Gastrocnemius medialis (tissue), 4 donors: ENCODE results near the gene ENOX2.

ENCODE experiments used
- CTCF ChIP-seq, 5 experiments: fragments of 450-650 bp in 3 of 5; fragments of 200-600 bp in 2 of 5; sonication (generic) in 2 of 5; IDR thresholded peaks in 4 of 5; conservative IDR thresholded peaks in 1 of 5; 1 replicate in 4 of 5; 2 replicates in 1 of 5; pipeline ENCODE4 v1.5.1; 2016 to 2019; ENCODE audit warnings: antibody characterized with exemption in 5 of 5, mild to moderate bottlenecking in 3 of 5, moderate library complexity in 3 of 5
- POLR2A ChIP-seq, 2 donors: fragments of 450-650 bp; IDR thresholded peaks; one replicate each; pipeline ENCODE4 v1.6.1; 2017; ENCODE audit warnings: antibody characterized with exemption in 2 of 2, mild to moderate bottlenecking in 2 of 2, moderate library complexity in 2 of 2

- no peak for TF ChIP-seq POLR2A (IDR thresholded peaks at IDR 0.05)
- TF ChIP-seq CTCF (IDR thresholded peaks at IDR 0.05 in 4 of 5, conservative IDR thresholded peaks at IDR 0.05 in 1 of 5) = no peak
Observed at GRCh38 chrX:130577431-130577830, 325.6 kb downstream of the ENOX2 start.
